Endothelial cell of umbilical vein (primary cell): ENCODE data around the gene DISP1. TPM values are rescaled to one million over a fixed set of nuclear protein-coding genes. Genes with fewer than 3 reads are reported as not detected.

Experiments
- BruUV-seq: library from RNA; stranded (reverse); fragments of 400-500 nt; replicated peaks from 2 replicates; lab custom pipeline; 2021; lab: Mats Ljungman, UMichigan
- CTCF ChIA-PET: fragments of 300-600, 350-600 bp; sonication (Branson Sonifier 250); formaldehyde crosslinking; loops from one replicate; lab custom pipeline; 2021; ENCODE audit warnings: antibody characterized with exemption, inconsistent platforms; lab: Charles Lee
- POLR2A ChIA-PET: fragments of 300-600, 350-600 bp; sonication (Branson Sonifier 250); formaldehyde crosslinking; loops from one replicate; lab custom pipeline; 2021; ENCODE audit warnings: antibody characterized with exemption, inconsistent platforms; lab: Charles Lee
- DNase-seq: peaks from one replicate; pipeline ENCODE4 v3.0.0-alpha.2; 2011; ENCODE audit warnings: low read depth, low spot score
- FAIRE-seq: peaks from 2 replicates; lab custom pipeline; 2011; peaks lifted over from hg19 to GRCh38; lab: Jason Lieb, UNC
- H2AFZ ChIP-seq: 2 replicates; pipeline ENCODE4 v1.6.0; 2012; ENCODE audit warnings: low read depth, low read length, control low read depth, inconsistent platforms
- H3K27ac ChIP-seq: 2 replicates; pipeline ENCODE4 v1.5.1; 2011; ENCODE audit warnings: low read depth, mild to moderate bottlenecking, control low read depth, low read length, moderate library complexity; ENCODE audit not compliant: insufficient read depth
- H3K27me3 ChIP-seq, 2 experiments: 2 replicates each; pipeline versions ENCODE4 v1.6.0 to v1.6.1; 2011; ENCODE audit warnings: low read length in 2 of 2, mixed read lengths in 1 of 2; ENCODE audit not compliant: control insufficient read depth in 2 of 2, insufficient read depth in 2 of 2
- H3K36me3 ChIP-seq, 2 experiments: 2 replicates in 1 of 2; 3 replicates in 1 of 2; pipeline ENCODE4 v1.5.1; 2011; ENCODE audit warnings: low read length in 2 of 2, mild to moderate bottlenecking in 1 of 2, moderate library complexity in 1 of 2; ENCODE audit not compliant: control insufficient read depth in 2 of 2, insufficient read depth in 2 of 2; ENCODE audit errors: extremely low read depth in 1 of 2
- H3K4me1 ChIP-seq: 3 replicates; pipeline ENCODE4 v1.5.1; 2011; ENCODE audit warnings: mild to moderate bottlenecking, low read length; ENCODE audit not compliant: control insufficient read depth, insufficient read depth; ENCODE audit errors: extremely low read depth
- H3K4me2 ChIP-seq: 2 replicates; pipeline ENCODE4 v1.6.1; 2011; ENCODE audit warnings: low read length, control low read depth, mixed read lengths; ENCODE audit not compliant: insufficient read depth
- H3K4me3 ChIP-seq, 3 experiments: fragments of 200-600 bp in 1 of 3; sonication (generic), shearing (Covaris generic) in 1 of 3; replicated peaks in 1 of 3; 2 replicates each; pipeline ENCODE4 v1.5.1; 2011 to 2016; ENCODE audit warnings: control low read depth in 3 of 3, low read length in 3 of 3, mild to moderate bottlenecking in 2 of 3, inconsistent platforms in 1 of 3, low read depth in 1 of 3, moderate library complexity in 1 of 3; ENCODE audit not compliant: insufficient read depth in 1 of 3
- H3K79me2 ChIP-seq: 2 replicates; pipeline ENCODE4 v1.6.0; 2012; ENCODE audit warnings: low read length, inconsistent platforms; ENCODE audit not compliant: control insufficient read depth, insufficient read depth
- H3K9ac ChIP-seq: replicated peaks from 2 replicates; pipeline ENCODE3; 2011; ENCODE audit warnings: low read length, control low read depth; ENCODE audit not compliant: insufficient read depth; ENCODE audit errors: extremely low read depth
- H3K9me1 ChIP-seq: replicated peaks from 3 replicates; pipeline ENCODE4 v1.6.0; 2011; ENCODE audit warnings: mild to moderate bottlenecking, low read length; ENCODE audit not compliant: control insufficient read depth, insufficient read depth; ENCODE audit errors: extremely low read depth
- H3K9me3 ChIP-seq: replicated peaks from 2 replicates; pipeline ENCODE4 v1.5.1; 2012; ENCODE audit warnings: low read length, inconsistent platforms; ENCODE audit not compliant: control insufficient read depth, insufficient read depth
- H4K20me1 ChIP-seq: replicated peaks from 2 replicates; pipeline ENCODE3; 2011; ENCODE audit warnings: mild to moderate bottlenecking, low read length; ENCODE audit not compliant: control insufficient read depth, insufficient read depth; ENCODE audit errors: extremely low read depth
- EZH2 ChIP-seq: IDR thresholded peaks from 2 replicates; pipeline ENCODE4 v1.6.1; 2012; ENCODE audit warnings: borderline replicate concordance, low read depth, mild to moderate bottlenecking, moderate library complexity, low read length, inconsistent platforms; ENCODE audit not compliant: severe bottlenecking
- FOS ChIP-seq: IDR thresholded peaks from 2 replicates; pipeline ENCODE4 v1.6.1; 2011; ENCODE audit warnings: mild to moderate bottlenecking, low read length, moderate library complexity, borderline replicate concordance; ENCODE audit not compliant: insufficient read depth
- GATA2 ChIP-seq: IDR thresholded peaks from 2 replicates; pipeline ENCODE4 v1.7.0; 2011; ENCODE audit warnings: low read depth, mild to moderate bottlenecking, moderate library complexity, mixed read lengths, low read length; ENCODE audit not compliant: insufficient read length, insufficient read depth
- JUN ChIP-seq: IDR thresholded peaks from 2 replicates; pipeline ENCODE4 v1.6.1; 2011; ENCODE audit warnings: borderline replicate concordance, low read depth; ENCODE audit not compliant: insufficient read length, insufficient read depth
- MYC ChIP-seq: IDR thresholded peaks from one replicate; pipeline ENCODE4 v1.6.1; 2011; ENCODE audit warnings: mild to moderate bottlenecking, low read depth, low read length
- POLR2A ChIP-seq: IDR thresholded peaks from 2 replicates; pipeline ENCODE4 v1.6.1; 2012; ENCODE audit warnings: low read depth, mild to moderate bottlenecking, control low read depth, low read length
- POLR2AphosphoS5 ChIP-seq: IDR thresholded peaks from 2 replicates; pipeline ENCODE4 v1.6.1; 2012; ENCODE audit warnings: low read depth, mild to moderate bottlenecking, control low read depth, low read length, moderate library complexity; ENCODE audit not compliant: insufficient read depth
- dilution Hi-C: fragments of 300-500 bp; cut with MboI; formaldehyde crosslinking; loops from one replicate; pipeline ENCODE4 v1.15.0; 2019; ENCODE audit warnings: low sequenced_read_pairs; ENCODE audit not compliant: extremely low pct_ligation_motif_present
- intact Hi-C: fragments of 100-400 bp; cut with micrococcal nuclease; formaldehyde crosslinking; loops from one replicate; pipeline ENCODE4 v1.10.0; 2022
- polyA plus RNA-seq, 4 experiments: library from polyadenylated mRNA; depleted of rRNA in 3 of 4; stranded (reverse) in 3 of 4; unstranded in 1 of 4; fragments of >200 nt; gene quantifications; 2 replicates each; pipeline versions ENCODE4 v1.2.1 to v1.2.3, GENCODE V29; 2011 to 2012; ENCODE audit warnings: missing spikeins in 1 of 4
- total RNA-seq: library from RNA; stranded (reverse); gene quantifications from 2 replicates; pipeline ENCODE4 v1.2.3, GENCODE V29; 2021
- TF ChIP-seq, protein P1 (sequence below): IDR thresholded peaks from 2 replicates; pipeline ENCODE4 v1.6.1; 2011; ENCODE audit not compliant: insufficient read depth, insufficient read length
- TF ChIP-seq, protein P2 (sequence below), 2 donors: IDR thresholded peaks; 1 replicate in 1 of 2; 2 replicates in 1 of 2; pipeline ENCODE4 v1.5.1; 2011; ENCODE audit warnings: low read length in 2 of 2, mild to moderate bottlenecking in 2 of 2, moderate library complexity in 2 of 2, control low read depth in 1 of 2, inconsistent platforms in 1 of 2, low read depth in 1 of 2; ENCODE audit not compliant: insufficient read depth in 1 of 2; ENCODE audit errors: extremely low read depth in 1 of 2

The DISP1 gene
- total and polyA plus RNA-seq, 2 donors (not counting 3 experiments of a cell fraction or from before 2014, with no cell fraction given): 3.9 TPM

DNA sequence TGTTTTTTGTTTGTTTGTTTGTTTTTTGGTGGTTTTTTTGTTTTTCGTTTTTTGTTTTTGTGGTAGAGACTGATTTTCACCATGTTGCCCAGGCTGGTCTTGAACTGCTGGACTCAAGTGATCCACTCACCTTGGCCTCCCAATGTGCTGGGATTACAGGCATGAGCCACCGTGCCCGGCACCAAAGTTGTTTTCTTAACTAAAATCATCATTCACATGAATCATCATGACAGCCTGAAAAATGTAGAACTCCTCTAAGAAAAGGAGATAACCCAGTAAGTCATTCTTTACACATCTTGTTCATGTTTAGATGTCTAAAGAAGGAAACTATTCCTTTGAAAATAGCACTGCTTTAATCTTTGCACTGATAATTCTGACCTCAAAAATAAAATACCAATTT, 37.5 kb downstream of the DISP1 start:
- Histone ChIP-seq H3K79me2 (no peaks in the 10 kb centered on the region), H3K9ac (no peak overlapping the region), H3K4me1 (no peaks in the 10 kb centered on the region), H3K9me3 (no peaks in the 10 kb centered on the region), H4K20me1 (no peaks in the 10 kb centered on the region), H3K4me2 (no peak overlapping the region), H3K4me3 (no peak overlapping the region), H3K27ac (no peak overlapping the region), H3K9me1 (peaks cover 2% of the 10 kb centered on the region), H3K36me3 (no peaks in the 10 kb centered on the region), H3K27me3 (no peaks in the 10 kb centered on the region), H2AFZ (no peak overlapping the region)
- TF ChIP-seq FOS (no peak), POLR2AphosphoS5 (no peak), POLR2A (no peak), EZH2 (no peak), JUN (no peak), GATA2 (no peak), MYC (no peak)
- TF ChIP-seq, protein P1, sequence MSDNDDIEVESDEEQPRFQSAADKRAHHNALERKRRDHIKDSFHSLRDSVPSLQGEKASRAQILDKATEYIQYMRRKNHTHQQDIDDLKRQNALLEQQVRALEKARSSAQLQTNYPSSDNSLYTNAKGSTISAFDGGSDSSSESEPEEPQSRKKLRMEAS: no peak
- TF ChIP-seq, protein P2, sequence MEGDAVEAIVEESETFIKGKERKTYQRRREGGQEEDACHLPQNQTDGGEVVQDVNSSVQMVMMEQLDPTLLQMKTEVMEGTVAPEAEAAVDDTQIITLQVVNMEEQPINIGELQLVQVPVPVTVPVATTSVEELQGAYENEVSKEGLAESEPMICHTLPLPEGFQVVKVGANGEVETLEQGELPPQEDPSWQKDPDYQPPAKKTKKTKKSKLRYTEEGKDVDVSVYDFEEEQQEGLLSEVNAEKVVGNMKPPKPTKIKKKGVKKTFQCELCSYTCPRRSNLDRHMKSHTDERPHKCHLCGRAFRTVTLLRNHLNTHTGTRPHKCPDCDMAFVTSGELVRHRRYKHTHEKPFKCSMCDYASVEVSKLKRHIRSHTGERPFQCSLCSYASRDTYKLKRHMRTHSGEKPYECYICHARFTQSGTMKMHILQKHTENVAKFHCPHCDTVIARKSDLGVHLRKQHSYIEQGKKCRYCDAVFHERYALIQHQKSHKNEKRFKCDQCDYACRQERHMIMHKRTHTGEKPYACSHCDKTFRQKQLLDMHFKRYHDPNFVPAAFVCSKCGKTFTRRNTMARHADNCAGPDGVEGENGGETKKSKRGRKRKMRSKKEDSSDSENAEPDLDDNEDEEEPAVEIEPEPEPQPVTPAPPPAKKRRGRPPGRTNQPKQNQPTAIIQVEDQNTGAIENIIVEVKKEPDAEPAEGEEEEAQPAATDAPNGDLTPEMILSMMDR (IDR thresholded peaks at IDR 0.05; ENCODE audit: extremely low read depth in 1 of 2, insufficient read depth in 1 of 2, low read depth in 1 of 2, low read length in 2 of 2): no peak
- dilution Hi-C loops: no loop called here
- FAIRE-seq (no peak), DNase-seq (no peak)
- BruUV-seq: no TSS peak
- POLR2A ChIA-PET: no interaction called here
- CTCF ChIA-PET: no interaction called here
- intact Hi-C loops: no loop called here
